SK-N-SH (cell line): ENCODE data around the gene MISP3. TPM values are rescaled to one million over a fixed set of nuclear protein-coding genes. Genes with fewer than 3 reads are reported as not detected.

Experiments used
- CTCF ChIA-PET: fragments of 300-600, 350-600 bp; formaldehyde crosslinking; extraction: SDS; loops from one replicate; lab custom pipeline; 2021; lab: Yijun Ruan, JAX
- POLR2A ChIA-PET: fragments of 350-600 bp; sonication (Branson Sonifier 250); formaldehyde crosslinking; extraction: SDS; loops from one replicate; lab custom pipeline; 2020; ENCODE audit warnings: antibody characterized with exemption, inconsistent platforms; lab: Yijun Ruan, JAX
- DNase-seq: peaks from one replicate; pipeline ENCODE4 v3.0.0; 2012
- H2AFZ ChIP-seq: fragments of 200-600 bp; sonication (generic); 2 replicates; pipeline ENCODE4 v1.8.1; 2016; ENCODE audit warnings: antibody characterized with exemption, mild to moderate bottlenecking, low read depth
- H3F3A ChIP-seq: fragments of 200-600 bp; sonication (generic); replicated peaks from 2 replicates; pipeline ENCODE3; 2016; ENCODE audit warnings: antibody characterized with exemption, mild to moderate bottlenecking; ENCODE audit not compliant: insufficient read depth
- H3K27ac ChIP-seq, 2 experiments: fragments of 200-500 bp in 1 of 2; fragments of 200-600 bp in 1 of 2; sonication (Bioruptor generic) in 1 of 2; sonication (generic), shearing (Covaris generic) in 1 of 2; 2 replicates each; pipeline versions ENCODE4 v1.5.1 to v1.6.1; 2014 to 2016; ENCODE audit warnings: low read depth in 2 of 2, inconsistent platforms in 1 of 2, low read length in 1 of 2, mild to moderate bottlenecking in 1 of 2, mixed read lengths in 1 of 2
- H3K27me3 ChIP-seq: fragments of 200-600 bp; sonication (generic), shearing (Covaris generic); 2 replicates; pipeline ENCODE4 v1.6.1; 2016; ENCODE audit warnings: mixed run types; ENCODE audit not compliant: insufficient read depth
- H3K36me3 ChIP-seq, 2 experiments: fragments of 200-500 bp in 1 of 2; fragments of 200-600 bp in 1 of 2; sonication (Bioruptor generic) in 1 of 2; sonication (generic) in 1 of 2; replicated peaks in 1 of 2; 2 replicates each; pipeline versions ENCODE3 to v1.5.1; 2014 to 2016; ENCODE audit warnings: low read length in 1 of 2, mild to moderate bottlenecking in 1 of 2; ENCODE audit not compliant: insufficient read depth in 2 of 2, control insufficient read depth in 1 of 2
- H3K4me1 ChIP-seq, 2 experiments: fragments of 200-500 bp in 1 of 2; fragments of 200-600 bp in 1 of 2; sonication (Bioruptor generic) in 1 of 2; sonication (generic), shearing (Covaris generic) in 1 of 2; 2 replicates each; pipeline versions ENCODE4 v1.5.1 to v1.6.1; 2014 to 2016; ENCODE audit warnings: low read depth in 1 of 2, low read length in 1 of 2, mixed run types in 1 of 2; ENCODE audit not compliant: insufficient read depth in 2 of 2, control insufficient read depth in 1 of 2
- H3K4me2 ChIP-seq: fragments of 200-600 bp; sonication (generic), shearing (Covaris generic); 2 replicates; pipeline ENCODE4 v1.6.1; 2017; ENCODE audit warnings: mixed run types
- H3K4me3 ChIP-seq, 2 experiments: fragments of 200-500 bp in 1 of 2; fragments of 200-600 bp in 1 of 2; sonication (Bioruptor generic) in 1 of 2; sonication (generic), shearing (Covaris generic) in 1 of 2; 2 replicates each; pipeline versions ENCODE4 v1.5.1 to v1.8.1; 2014 to 2016; ENCODE audit warnings: low read depth in 2 of 2, inconsistent platforms in 1 of 2, low read length in 1 of 2, mild to moderate bottlenecking in 1 of 2, mixed read lengths in 1 of 2, moderate library complexity in 1 of 2
- H3K79me2 ChIP-seq: fragments of 200-600 bp; sonication (generic); 2 replicates; pipeline ENCODE4 v1.8.1; 2017; ENCODE audit warnings: mild to moderate bottlenecking; ENCODE audit not compliant: insufficient read depth
- H3K9ac ChIP-seq: fragments of 200-600 bp; sonication (generic); 2 replicates; pipeline ENCODE4 v1.6.1; 2017; ENCODE audit warnings: mixed run types
- H3K9me2 ChIP-seq: fragments of 200-600 bp; sonication (generic); 2 replicates; pipeline ENCODE4 v1.6.1; 2017; ENCODE audit warnings: mixed run types
- H3K9me3 ChIP-seq: fragments of 200-600 bp; sonication (generic); 2 replicates; pipeline ENCODE4 v1.6.1; 2017; ENCODE audit warnings: mixed run types, mild to moderate bottlenecking, moderate library complexity
- H4K20me1 ChIP-seq: fragments of 200-600 bp; sonication (generic); 2 replicates; pipeline ENCODE4 v1.6.1; 2017; ENCODE audit warnings: mild to moderate bottlenecking, mixed run types; ENCODE audit not compliant: insufficient read depth
- CHD2 ChIP-seq: fragments of 150-350 bp; IDR thresholded peaks from 2 replicates; pipeline ENCODE4 v1.6.1; 2018; ENCODE audit warnings: low read length; ENCODE audit not compliant: partially characterized antibody
- ELF1 ChIP-seq: IDR thresholded peaks from 2 replicates; pipeline ENCODE4 v1.4.0; 2012
- EP300 ChIP-seq, 2 experiments: IDR thresholded peaks; 2 replicates each; pipeline versions ENCODE4 v1.4.0 to v1.6.1; 2012; ENCODE audit warnings: borderline replicate concordance in 1 of 2, low read depth in 1 of 2, low read length in 1 of 2
- FOXJ3 ChIP-seq: sonication (generic); formaldehyde crosslinking; IDR thresholded peaks from 2 replicates; pipeline ENCODE4 v1.5.1; 2020; ENCODE audit warnings: mild to moderate bottlenecking, missing genetic modification reagents
- GABPA ChIP-seq: IDR thresholded peaks from 2 replicates; pipeline ENCODE4 v1.4.0; 2012; ENCODE audit warnings: low read depth, mild to moderate bottlenecking
- MXI1 ChIP-seq: IDR thresholded peaks from 2 replicates; pipeline ENCODE4 v1.6.1; 2012; ENCODE audit warnings: mild to moderate bottlenecking, low read depth, low read length, improper control_type of control experiment
- NRF1 ChIP-seq: IDR thresholded peaks from 2 replicates; pipeline ENCODE4 v1.6.1; 2012; ENCODE audit warnings: low read depth, mild to moderate bottlenecking, low read length
- POLR2AphosphoS5 ChIP-seq: IDR thresholded peaks from 2 replicates; pipeline ENCODE4 v1.6.1; 2012; ENCODE audit warnings: low read depth, low read length
- RXRA ChIP-seq: IDR thresholded peaks from 2 replicates; pipeline ENCODE4 v1.4.0; 2012; ENCODE audit warnings: low read depth, mild to moderate bottlenecking, borderline replicate concordance
- SIN3A ChIP-seq: IDR thresholded peaks from 2 replicates; pipeline ENCODE4 v1.6.1; 2012; ENCODE audit warnings: low read depth, mild to moderate bottlenecking, low read length, moderate library complexity, borderline replicate concordance
- TAF1 ChIP-seq: IDR thresholded peaks from 2 replicates; pipeline ENCODE4 v1.6.1; 2012; ENCODE audit warnings: low read depth, mild to moderate bottlenecking, low read length, moderate library complexity, borderline replicate concordance
- TCF12 ChIP-seq: IDR thresholded peaks from 2 replicates; pipeline ENCODE4 v1.4.0; 2012
- WGBS: methylation state at CpG from one replicate; pipeline ENCODE4 v1.1.6; 2017; ENCODE audit warnings: low lambda C conversion rate; 5-methylcytosine and 5-hydroxymethylcytosine counted together
- polyA plus RNA-seq, 3 experiments: library from polyadenylated mRNA; depleted of rRNA; stranded (reverse); fragments of >200 nt; gene quantifications; 2 replicates each; pipeline ENCODE4 v1.2.3, GENCODE V29; 2012
- TF ChIP-seq, protein P1 (sequence below): IDR thresholded peaks from 2 replicates; pipeline ENCODE4 v1.6.1; 2012; ENCODE audit warnings: mild to moderate bottlenecking, low read depth, low read length, moderate library complexity
- TF ChIP-seq, protein P2 (sequence below): fragments of 150-350 bp; IDR thresholded peaks from 2 replicates; pipeline ENCODE4 v1.6.1; 2017; ENCODE audit warnings: antibody characterized with exemption, low read length, low read depth, borderline replicate concordance
- TF ChIP-seq, protein P3 (sequence below): IDR thresholded peaks from 2 replicates; pipeline ENCODE4 v1.4.0; 2012; ENCODE audit warnings: low read depth
- TF ChIP-seq, protein P4 (sequence below): fragments of 150-350 bp; IDR thresholded peaks from 2 replicates; pipeline ENCODE4 v1.6.1; 2016; ENCODE audit warnings: mild to moderate bottlenecking, low read depth, low read length
- TF ChIP-seq, protein P5 (sequence below): IDR thresholded peaks from 2 replicates; pipeline ENCODE4; 2012
- TF ChIP-seq, protein P6 (sequence below): fragments of 200-600 bp; sonication (generic); IDR thresholded peaks from 2 replicates; pipeline ENCODE4 v1.6.1; 2017; ENCODE audit warnings: antibody characterized with exemption, mild to moderate bottlenecking, moderate library complexity

The MISP3 gene
- polyA plus RNA-seq, 1 of the 3 experiments (the other 2 are of a cell fraction) = 2.6 TPM

DNA sequence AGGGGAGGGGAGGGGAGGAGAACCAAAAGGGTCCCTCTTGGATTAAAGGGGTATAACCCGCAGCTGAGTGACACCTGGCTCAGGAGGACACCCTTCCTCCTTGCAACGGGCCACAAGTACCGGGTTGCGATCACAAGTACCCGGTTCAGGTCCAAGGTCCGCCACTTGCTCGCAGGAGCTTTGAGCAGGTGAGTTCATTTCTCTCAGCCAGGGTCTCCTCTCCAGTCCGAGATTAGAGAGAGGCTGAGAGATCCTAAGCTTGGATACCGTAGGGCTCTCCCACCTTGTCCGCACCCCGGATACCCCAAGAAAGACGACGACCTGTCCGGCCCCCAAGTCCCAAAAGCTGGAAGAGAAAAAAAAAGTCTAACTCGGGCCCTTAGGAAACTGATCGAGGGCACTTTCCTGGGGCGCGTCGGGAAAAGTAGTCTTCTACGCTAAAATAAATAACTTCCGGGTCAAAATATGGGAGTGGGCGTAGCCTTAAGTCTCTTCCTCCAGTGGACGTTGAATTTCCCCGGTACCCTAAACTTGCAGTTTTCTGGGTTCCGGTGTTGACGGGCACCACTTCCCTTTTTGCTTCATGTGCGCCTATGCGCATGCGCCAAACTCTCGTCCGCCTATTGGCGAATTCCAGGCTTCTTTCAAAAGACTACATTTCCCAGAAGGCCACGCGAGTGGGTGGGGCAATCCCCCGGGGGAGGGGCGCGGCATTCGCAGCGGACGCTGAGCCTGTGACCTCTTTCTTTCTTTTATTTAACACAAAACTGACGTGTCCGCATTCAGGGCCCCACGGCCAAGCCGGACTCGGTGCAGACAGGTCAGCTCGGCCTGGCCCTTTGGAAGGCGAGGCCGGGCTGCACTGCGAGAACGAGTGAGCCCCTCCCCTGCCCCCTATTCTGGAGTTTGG, 8.6 kb downstream of the MISP3 start:
- Histone ChIP-seq H3K4me2 (peak overlapping the region; percentile 94), H3K4me3 (peak overlapping the region; percentile 68 to 95), H3K9me3 (no peaks in the 10 kb centered on the region), H3K9me2 (no peaks in the 10 kb centered on the region), H3K36me3 (peaks cover 0 to under 1% of the 10 kb centered on the region in 2 experiments), H3K9ac (peak overlapping the region; percentile 78), H4K20me1 (no peaks in the 10 kb centered on the region), H3K27me3 (no peaks in the 10 kb centered on the region), H3K4me1 (peaks cover 3 to 12% of the 10 kb centered on the region in 2 experiments; a peak in 2 of 4 replicates), H3F3A (peaks cover 7% of the 10 kb centered on the region), H2AFZ (peak overlapping the region; percentile 99), H3K79me2 (peaks cover 19% of the 10 kb centered on the region; the same call in 1 of the 2 replicates), H3K27ac (peak overlapping the region; percentile 70 to 72)
- POLR2A ChIA-PET = interaction anchor here (0.8 to 1.6 kb wide), 4 partner anchors 9 to 316 kb away, joined by 3 to 5 read pairs (median 4); partner anchors contain the start of genes ASF1B, MISP3 and MRI1
- TF ChIP-seq EP300 (IDR thresholded peaks at IDR 0.05; ENCODE audit: borderline replicate concordance in 1 of 2, low read depth in 1 of 2, low read length in 1 of 2) (no peak), ELF1 (peak; percentile 96), SIN3A (no peak), TCF12 (peak; percentile 25; the same call in 1 of the 2 replicates), POLR2AphosphoS5 (peak; percentile 83), CHD2 (peak; percentile 91), GABPA (peak; percentile 95), MXI1 (peak; percentile 55; the same call in 1 of the 2 replicates), RXRA (no peak), FOXJ3 (CRISPR knock-in tag) (no peak), TAF1 (peak; percentile 84), NRF1 (peak; percentile 85)
- TF ChIP-seq, protein P1, sequence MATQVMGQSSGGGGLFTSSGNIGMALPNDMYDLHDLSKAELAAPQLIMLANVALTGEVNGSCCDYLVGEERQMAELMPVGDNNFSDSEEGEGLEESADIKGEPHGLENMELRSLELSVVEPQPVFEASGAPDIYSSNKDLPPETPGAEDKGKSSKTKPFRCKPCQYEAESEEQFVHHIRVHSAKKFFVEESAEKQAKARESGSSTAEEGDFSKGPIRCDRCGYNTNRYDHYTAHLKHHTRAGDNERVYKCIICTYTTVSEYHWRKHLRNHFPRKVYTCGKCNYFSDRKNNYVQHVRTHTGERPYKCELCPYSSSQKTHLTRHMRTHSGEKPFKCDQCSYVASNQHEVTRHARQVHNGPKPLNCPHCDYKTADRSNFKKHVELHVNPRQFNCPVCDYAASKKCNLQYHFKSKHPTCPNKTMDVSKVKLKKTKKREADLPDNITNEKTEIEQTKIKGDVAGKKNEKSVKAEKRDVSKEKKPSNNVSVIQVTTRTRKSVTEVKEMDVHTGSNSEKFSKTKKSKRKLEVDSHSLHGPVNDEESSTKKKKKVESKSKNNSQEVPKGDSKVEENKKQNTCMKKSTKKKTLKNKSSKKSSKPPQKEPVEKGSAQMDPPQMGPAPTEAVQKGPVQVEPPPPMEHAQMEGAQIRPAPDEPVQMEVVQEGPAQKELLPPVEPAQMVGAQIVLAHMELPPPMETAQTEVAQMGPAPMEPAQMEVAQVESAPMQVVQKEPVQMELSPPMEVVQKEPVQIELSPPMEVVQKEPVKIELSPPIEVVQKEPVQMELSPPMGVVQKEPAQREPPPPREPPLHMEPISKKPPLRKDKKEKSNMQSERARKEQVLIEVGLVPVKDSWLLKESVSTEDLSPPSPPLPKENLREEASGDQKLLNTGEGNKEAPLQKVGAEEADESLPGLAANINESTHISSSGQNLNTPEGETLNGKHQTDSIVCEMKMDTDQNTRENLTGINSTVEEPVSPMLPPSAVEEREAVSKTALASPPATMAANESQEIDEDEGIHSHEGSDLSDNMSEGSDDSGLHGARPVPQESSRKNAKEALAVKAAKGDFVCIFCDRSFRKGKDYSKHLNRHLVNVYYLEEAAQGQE = no peak
- TF ChIP-seq, protein P2, sequence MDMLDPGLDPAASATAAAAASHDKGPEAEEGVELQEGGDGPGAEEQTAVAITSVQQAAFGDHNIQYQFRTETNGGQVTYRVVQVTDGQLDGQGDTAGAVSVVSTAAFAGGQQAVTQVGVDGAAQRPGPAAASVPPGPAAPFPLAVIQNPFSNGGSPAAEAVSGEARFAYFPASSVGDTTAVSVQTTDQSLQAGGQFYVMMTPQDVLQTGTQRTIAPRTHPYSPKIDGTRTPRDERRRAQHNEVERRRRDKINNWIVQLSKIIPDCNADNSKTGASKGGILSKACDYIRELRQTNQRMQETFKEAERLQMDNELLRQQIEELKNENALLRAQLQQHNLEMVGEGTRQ = no peak
- TF ChIP-seq, protein P3, sequence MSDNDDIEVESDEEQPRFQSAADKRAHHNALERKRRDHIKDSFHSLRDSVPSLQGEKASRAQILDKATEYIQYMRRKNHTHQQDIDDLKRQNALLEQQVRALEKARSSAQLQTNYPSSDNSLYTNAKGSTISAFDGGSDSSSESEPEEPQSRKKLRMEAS = peak; percentile 4; the same call in 1 of the 2 replicates
- TF ChIP-seq, protein P4, sequence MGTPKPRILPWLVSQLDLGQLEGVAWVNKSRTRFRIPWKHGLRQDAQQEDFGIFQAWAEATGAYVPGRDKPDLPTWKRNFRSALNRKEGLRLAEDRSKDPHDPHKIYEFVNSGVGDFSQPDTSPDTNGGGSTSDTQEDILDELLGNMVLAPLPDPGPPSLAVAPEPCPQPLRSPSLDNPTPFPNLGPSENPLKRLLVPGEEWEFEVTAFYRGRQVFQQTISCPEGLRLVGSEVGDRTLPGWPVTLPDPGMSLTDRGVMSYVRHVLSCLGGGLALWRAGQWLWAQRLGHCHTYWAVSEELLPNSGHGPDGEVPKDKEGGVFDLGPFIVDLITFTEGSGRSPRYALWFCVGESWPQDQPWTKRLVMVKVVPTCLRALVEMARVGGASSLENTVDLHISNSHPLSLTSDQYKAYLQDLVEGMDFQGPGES = no peak
- TF ChIP-seq, protein P5, sequence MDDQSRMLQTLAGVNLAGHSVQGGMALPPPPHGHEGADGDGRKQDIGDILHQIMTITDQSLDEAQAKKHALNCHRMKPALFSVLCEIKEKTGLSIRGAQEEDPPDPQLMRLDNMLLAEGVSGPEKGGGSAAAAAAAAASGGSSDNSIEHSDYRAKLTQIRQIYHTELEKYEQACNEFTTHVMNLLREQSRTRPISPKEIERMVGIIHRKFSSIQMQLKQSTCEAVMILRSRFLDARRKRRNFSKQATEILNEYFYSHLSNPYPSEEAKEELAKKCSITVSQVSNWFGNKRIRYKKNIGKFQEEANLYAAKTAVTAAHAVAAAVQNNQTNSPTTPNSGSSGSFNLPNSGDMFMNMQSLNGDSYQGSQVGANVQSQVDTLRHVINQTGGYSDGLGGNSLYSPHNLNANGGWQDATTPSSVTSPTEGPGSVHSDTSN = no peak
- TF ChIP-seq, protein P6, sequence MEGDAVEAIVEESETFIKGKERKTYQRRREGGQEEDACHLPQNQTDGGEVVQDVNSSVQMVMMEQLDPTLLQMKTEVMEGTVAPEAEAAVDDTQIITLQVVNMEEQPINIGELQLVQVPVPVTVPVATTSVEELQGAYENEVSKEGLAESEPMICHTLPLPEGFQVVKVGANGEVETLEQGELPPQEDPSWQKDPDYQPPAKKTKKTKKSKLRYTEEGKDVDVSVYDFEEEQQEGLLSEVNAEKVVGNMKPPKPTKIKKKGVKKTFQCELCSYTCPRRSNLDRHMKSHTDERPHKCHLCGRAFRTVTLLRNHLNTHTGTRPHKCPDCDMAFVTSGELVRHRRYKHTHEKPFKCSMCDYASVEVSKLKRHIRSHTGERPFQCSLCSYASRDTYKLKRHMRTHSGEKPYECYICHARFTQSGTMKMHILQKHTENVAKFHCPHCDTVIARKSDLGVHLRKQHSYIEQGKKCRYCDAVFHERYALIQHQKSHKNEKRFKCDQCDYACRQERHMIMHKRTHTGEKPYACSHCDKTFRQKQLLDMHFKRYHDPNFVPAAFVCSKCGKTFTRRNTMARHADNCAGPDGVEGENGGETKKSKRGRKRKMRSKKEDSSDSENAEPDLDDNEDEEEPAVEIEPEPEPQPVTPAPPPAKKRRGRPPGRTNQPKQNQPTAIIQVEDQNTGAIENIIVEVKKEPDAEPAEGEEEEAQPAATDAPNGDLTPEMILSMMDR = 0 out of 2 replicates have a peak, but pooled peaks have one; percentile 7
- WGBS = under 1% methylated on average over 39 of the region's 50 CpGs
- peak; percentile 95 for DNase-seq
- CTCF ChIA-PET = interaction anchor here (0.6 to 6.6 kb wide), 10 partner anchors 9 to 490 kb away, joined by 3 to 37 read pairs (median 4); partner anchors contain the start of genes ASF1B, MISP3 and NDUFB7
